Stimulated activated memory B cell treated with anti-CD40 and anti-IgM and Interleukin-4, amounts not matched to agents 10 μg/mL and 1 μg/mL and 100 μg/mL, for 72 hours (primary cell): ENCODE results near the gene CCDC3.

Source experiments
- ATAC-seq: fragments of 150-1000 bp; cut with Tn5 transposase; 2 replicates; pipeline ENCODE4 v1.10.0; 2021
- H3K27ac Mint-ChIP-seq: one replicate; pipeline ENCODE4 v1.8.0; 2022; ENCODE audit warnings: mild to moderate bottlenecking, mixed read lengths
- H3K27me3 Mint-ChIP-seq: one replicate; pipeline ENCODE4 v1.8.0; 2022; ENCODE audit warnings: mixed read lengths
- H3K36me3 Mint-ChIP-seq: one replicate; pipeline ENCODE4 v1.8.0; 2022; ENCODE audit warnings: mixed read lengths
- H3K4me1 Mint-ChIP-seq: one replicate; pipeline ENCODE4 v1.8.0; 2022; ENCODE audit warnings: mixed read lengths
- H3K4me3 Mint-ChIP-seq: one replicate; pipeline ENCODE4 v1.8.0; 2022; ENCODE audit warnings: mild to moderate bottlenecking, moderate library complexity, mixed read lengths
- H3K9me3 Mint-ChIP-seq: one replicate; pipeline ENCODE4 v1.8.0; 2022; ENCODE audit warnings: mixed read lengths

The CCDC3 gene

DNA sequence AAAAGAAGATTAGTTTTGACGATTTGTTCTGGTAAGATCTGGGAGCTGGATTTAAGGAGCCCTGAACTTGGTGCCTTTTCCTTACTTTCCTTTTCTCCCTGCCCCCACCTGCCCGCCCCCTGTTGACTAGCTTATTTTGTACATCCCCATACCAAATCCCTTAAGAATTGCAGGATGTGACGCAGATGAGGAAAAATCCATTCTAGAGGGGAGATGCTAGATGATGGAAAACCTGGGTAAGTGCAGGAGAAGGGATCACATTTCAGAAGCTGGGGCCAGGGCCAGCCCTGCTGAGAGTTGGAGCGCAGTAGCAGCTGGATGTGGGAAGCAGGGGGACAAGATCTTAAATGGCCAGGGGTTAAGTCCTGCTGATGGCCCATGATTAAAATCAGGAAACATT, 93.9 kb downstream of the CCDC3 start:
- no peak for ATAC-seq
- Mint-ChIP-seq H3K4me1 (no peaks in the 10 kb centered on the region), H3K36me3 (no peaks in the 10 kb centered on the region), H3K27ac (no peak overlapping the region), H3K9me3 (peaks cover 8% of the 10 kb centered on the region), H3K4me3 (no peak overlapping the region), H3K27me3 (peaks cover 21% of the 10 kb centered on the region)

DNA sequence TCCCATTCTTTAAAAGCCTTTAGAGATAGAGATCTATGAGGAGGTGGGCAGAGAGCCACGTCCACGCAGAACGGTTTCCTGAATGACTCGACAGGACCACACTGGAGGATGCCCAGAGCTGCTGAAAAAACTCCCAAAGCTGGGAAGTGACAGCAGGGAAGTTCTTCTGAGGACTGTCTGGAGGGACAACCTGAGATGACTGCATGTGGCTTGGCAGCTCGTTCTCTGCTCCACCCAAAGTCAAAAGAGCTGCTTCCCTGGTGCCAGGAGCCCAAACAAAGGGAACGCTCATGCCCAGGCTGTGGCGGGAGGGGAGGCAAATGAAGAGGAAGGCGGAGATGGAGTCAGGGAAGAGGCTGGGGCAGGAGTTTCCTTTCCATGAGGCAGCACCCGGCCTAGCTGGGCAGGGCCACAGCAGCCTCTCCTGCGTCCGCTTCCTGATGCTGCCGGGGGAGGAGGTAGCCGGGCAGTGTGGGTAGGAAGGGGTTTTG, 95.4 kb downstream of the CCDC3 start:
- H3K27ac Mint-ChIP-seq = no peak overlapping the region
- ATAC-seq = peak; percentile 14
- H3K4me3 Mint-ChIP-seq = no peak overlapping the region
- peaks cover 5% of the 10 kb centered on the region for H3K4me1 Mint-ChIP-seq
- no peaks in the 10 kb centered on the region for H3K9me3 Mint-ChIP-seq
- peaks cover 29% of the 10 kb centered on the region for H3K27me3 Mint-ChIP-seq
- H3K36me3 Mint-ChIP-seq = no peaks in the 10 kb centered on the region

DNA sequence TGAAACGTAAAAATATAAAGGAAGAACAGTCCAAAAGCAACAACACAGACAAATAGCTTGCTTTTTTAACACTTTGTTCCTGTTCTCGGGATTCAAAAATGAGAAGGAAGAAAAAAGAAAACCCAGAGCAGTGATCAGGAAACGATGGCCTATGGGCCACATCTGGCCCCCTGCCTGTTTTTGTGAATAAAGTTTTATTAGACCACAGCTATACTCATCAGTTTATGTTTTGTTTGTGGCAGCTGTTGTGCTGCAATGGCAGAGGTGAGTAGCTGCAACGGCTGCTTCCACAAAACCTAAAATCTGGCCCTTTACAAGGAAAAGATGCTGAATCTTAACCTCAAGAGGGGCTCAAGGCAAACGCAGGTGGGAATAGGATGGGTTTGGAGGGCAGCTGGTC, 96.4 kb downstream of the CCDC3 start:
- ATAC-seq = no peak
- no peak overlapping the region for H3K4me3 Mint-ChIP-seq
- no peak overlapping the region for H3K27ac Mint-ChIP-seq
- no peaks in the 10 kb centered on the region for H3K36me3 Mint-ChIP-seq
- H3K27me3 Mint-ChIP-seq = peaks cover 32% of the 10 kb centered on the region
- peaks cover 5% of the 10 kb centered on the region for H3K4me1 Mint-ChIP-seq
- no peaks in the 10 kb centered on the region for H3K9me3 Mint-ChIP-seq

DNA sequence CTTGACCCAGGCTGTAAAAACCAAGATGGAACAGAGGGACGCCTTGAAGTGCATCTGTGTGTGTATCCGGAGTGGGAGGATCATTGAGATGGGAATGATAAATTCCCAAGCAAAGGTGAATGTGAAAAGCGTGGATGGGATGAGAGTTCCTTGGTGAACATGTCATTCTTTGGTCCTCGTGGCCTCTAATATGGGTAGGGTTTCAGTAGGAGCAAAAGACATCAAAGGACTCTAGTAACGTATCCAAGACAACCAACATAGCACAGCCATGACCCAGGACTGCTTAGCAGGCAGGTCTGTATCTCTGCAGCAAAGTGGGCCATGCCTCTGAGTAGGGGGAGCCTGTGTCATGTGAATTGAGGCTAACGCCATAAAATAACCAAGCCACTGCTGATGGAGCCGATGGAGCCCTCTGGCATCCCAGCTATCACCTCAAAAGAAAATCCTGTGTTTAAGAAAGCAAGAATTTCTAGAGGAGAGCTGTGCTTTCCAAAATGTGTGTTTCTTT, 98.6 kb downstream of the CCDC3 start:
- Mint-ChIP-seq H3K27me3 (peaks cover 32% of the 10 kb centered on the region), H3K27ac (no peak overlapping the region), H3K36me3 (no peaks in the 10 kb centered on the region), H3K4me1 (peaks cover 5% of the 10 kb centered on the region), H3K9me3 (no peaks in the 10 kb centered on the region), H3K4me3 (no peak overlapping the region)
- ATAC-seq = no peak

DNA sequence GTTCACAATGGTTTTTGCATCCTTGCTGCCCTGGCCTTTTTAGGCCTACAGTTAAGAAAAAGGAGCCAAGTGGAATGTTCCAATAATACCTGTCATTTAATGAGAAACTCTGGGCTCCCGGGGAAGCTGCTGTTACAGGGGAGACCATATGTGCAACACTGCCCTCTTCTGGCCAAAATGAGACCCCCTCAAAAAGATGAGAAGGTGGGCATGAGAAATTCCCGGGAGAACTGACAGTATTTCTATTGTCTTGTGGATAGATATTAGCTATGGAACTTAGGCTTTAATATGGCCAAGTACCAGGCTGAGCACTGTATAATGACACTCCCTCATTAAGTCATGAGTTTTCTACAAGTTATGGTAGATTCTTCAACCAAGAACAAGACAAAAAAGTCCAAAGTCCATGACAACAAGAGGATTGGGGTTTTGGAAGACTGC, 99.4 kb downstream of the CCDC3 start:
- H3K27me3 Mint-ChIP-seq = peaks cover 32% of the 10 kb centered on the region

DNA sequence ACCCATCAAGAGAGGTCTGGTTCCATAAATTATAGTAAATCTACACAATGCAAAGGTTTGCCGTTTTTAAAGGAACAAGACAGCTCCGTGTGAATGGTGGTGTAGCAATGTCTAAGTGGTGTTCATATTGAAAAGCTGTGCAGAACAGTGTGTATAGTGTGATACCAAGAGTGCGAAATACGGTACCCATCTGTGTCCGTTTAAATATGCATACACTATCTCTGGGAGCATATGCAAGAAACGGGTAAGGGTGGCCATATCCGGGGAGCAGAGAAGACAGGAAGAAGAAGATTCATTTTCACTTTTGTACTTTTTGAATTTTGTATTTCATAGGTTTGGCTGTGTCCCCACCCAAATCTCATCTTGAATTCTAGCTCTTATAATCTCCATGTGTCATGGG, 102.0 kb downstream of the CCDC3 start:
- Mint-ChIP-seq H3K4me1 (peaks cover 5% of the 10 kb centered on the region), H3K27me3 (peaks cover 33% of the 10 kb centered on the region), H3K36me3 (peaks cover under 1% of the 10 kb centered on the region), H3K27ac (no peak overlapping the region), H3K9me3 (no peaks in the 10 kb centered on the region), H3K4me3 (no peak overlapping the region)
- ATAC-seq = no peak

More for the DNA sequence above, 99.4 kb downstream of the CCDC3 start:
- Mint-ChIP-seq H3K36me3 (no peaks in the 10 kb centered on the region), H3K4me3 (no peak overlapping the region), H3K27ac (no peak overlapping the region), H3K9me3 (no peaks in the 10 kb centered on the region), H3K4me1 (peaks cover 5% of the 10 kb centered on the region)
- no peak for ATAC-seq

DNA sequence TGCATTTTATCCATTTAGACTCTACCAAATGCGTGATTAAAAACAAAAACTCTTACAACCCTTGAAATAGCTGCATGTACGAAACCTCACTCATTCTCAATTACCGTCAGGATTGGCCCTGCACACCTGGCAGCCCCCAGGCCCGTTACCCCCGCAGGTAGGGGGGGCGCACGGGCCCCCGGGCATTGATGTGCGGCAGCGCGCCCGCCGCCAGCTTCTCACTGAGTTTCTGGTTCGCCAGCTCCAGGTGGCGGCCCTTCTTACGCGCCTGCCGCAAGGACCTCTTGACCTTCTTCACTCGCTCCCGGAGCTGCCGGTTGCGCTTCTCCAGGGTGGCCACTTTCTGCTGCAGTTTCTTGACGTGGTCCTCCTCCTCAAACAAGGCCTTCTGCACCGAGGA, 103.2 kb downstream of the CCDC3 start:
- H3K4me1 Mint-ChIP-seq = peaks cover 5% of the 10 kb centered on the region
- no peak overlapping the region for H3K27ac Mint-ChIP-seq
- H3K27me3 Mint-ChIP-seq = peaks cover 40% of the 10 kb centered on the region
- H3K4me3 Mint-ChIP-seq = no peak overlapping the region
- peaks cover 6% of the 10 kb centered on the region for H3K36me3 Mint-ChIP-seq
- no peak for ATAC-seq
- H3K9me3 Mint-ChIP-seq = peaks cover 6% of the 10 kb centered on the region

DNA sequence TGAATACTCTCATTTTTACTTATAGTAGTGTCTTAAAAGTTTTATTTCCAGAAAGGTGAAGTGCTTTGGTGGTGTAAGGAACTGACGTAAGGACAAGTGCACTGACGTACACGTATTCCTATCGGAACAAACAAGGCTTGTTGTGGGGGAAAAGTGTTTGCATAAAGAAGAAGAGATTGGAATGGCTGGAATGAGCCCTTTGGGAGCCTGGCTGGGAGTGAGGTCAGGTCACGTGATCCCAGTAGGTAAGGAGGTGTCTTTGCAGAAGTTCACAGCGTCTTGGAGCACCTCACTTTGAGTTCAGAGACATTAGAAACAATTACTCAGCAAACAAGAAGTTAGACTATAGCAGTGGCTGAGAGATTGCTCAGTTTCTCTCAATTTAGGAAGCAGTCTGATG, 104.2 kb downstream of the CCDC3 start:
- Mint-ChIP-seq H3K4me3 (no peak overlapping the region), H3K27me3 (peaks cover 35% of the 10 kb centered on the region), H3K9me3 (peaks cover 15% of the 10 kb centered on the region), H3K36me3 (peaks cover 6% of the 10 kb centered on the region), H3K4me1 (peaks cover 5% of the 10 kb centered on the region), H3K27ac (no peak overlapping the region)
- no peak for ATAC-seq

DNA sequence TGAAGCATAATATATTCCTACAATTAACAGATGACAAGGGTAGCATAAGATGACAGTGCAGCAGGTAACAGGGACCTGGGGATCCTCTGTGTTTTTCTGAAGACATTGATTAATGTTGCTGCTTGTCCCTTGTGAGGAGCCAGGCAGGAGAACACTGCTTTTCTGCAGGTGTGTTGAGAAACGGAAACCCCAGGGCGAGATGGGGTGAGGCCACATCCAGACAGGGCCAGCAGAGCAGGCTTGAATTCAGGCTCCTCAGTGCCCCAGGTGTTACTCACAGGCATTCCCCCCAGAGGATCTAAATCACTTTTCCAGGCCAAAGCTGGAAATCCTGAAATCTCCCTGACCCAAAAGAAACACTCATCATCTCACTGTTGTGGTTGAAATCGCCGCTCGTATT, 105.3 kb downstream of the CCDC3 start:
- Mint-ChIP-seq H3K4me1 (no peaks in the 10 kb centered on the region), H3K27me3 (peaks cover 25% of the 10 kb centered on the region), H3K36me3 (peaks cover 6% of the 10 kb centered on the region), H3K9me3 (peaks cover 15% of the 10 kb centered on the region), H3K27ac (no peak overlapping the region), H3K4me3 (no peak overlapping the region)
- no peak for ATAC-seq

DNA sequence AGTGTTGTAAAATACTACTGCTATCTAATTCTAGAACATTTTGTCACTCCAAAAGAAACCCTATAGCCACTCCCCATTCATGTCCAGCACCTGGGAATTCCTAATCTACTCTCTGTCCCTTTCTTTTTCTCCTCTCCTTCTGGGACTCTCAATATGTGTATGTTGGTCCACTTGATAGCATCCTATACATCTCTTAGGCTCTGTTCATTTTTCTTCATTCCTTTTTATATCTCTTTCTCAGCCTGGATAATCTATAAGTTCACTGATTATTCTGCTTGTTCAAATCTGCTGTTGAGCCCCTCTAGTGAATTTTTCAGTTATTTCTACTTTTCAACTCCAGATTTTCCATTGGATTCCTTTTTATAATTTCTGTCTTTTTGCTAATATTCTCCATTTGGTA, 108.6 kb downstream of the CCDC3 start:
- Mint-ChIP-seq H3K27ac (no peak overlapping the region), H3K36me3 (peaks cover 6% of the 10 kb centered on the region), H3K4me3 (no peak overlapping the region), H3K27me3 (peaks cover 21% of the 10 kb centered on the region), H3K4me1 (no peaks in the 10 kb centered on the region), H3K9me3 (peaks cover 19% of the 10 kb centered on the region)
- no peak for ATAC-seq

DNA sequence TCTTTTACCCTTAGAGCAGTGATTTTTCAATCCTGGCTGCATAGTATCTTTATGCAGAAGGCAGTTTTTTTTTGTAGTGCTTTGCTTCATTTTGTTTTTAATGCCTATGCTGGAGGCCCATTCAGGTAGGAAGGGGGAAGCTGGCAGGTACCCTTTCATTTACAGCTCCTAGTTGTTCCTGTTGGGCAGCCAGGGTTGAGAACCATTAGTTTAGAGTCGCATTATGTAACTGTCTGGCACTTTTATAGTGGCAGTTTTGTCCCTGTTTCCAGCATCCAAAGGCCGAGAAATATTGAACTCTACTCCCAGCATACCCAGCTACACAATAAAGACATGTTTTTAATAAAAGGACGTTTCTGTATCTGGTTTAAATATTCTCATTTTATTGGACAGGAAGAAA, 110.6 kb downstream of the CCDC3 start:
- Mint-ChIP-seq H3K27me3 (peaks cover 15% of the 10 kb centered on the region), H3K9me3 (peaks cover 19% of the 10 kb centered on the region), H3K27ac (no peak overlapping the region), H3K4me3 (no peak overlapping the region), H3K4me1 (no peaks in the 10 kb centered on the region), H3K36me3 (peaks cover 6% of the 10 kb centered on the region)
- ATAC-seq = no peak

DNA sequence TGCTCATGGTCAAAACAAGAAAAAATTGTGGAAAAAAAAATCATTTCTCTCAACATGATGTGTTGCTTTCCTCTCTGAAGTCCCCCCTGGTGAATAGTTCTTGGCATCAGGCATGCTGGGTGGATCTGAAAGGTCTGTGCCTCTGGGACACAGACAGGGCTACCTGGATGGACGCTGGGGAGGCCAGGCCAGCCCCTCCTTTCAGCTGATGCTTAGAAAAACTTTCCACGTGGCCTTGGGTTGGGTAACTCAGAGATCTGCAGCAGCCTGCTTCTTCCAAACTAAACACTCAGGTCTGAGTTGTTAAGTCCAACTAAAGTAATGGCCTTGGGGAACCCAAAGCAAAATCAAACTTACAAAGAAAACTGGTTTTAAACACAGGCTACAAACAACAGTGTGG, 113.0 kb downstream of the CCDC3 start:
- Mint-ChIP-seq H3K4me1 (no peaks in the 10 kb centered on the region), H3K27ac (no peak overlapping the region), H3K27me3 (peaks cover 12% of the 10 kb centered on the region), H3K36me3 (peaks cover 6% of the 10 kb centered on the region), H3K4me3 (no peak overlapping the region), H3K9me3 (peaks cover 20% of the 10 kb centered on the region)
- ATAC-seq = no peak

DNA sequence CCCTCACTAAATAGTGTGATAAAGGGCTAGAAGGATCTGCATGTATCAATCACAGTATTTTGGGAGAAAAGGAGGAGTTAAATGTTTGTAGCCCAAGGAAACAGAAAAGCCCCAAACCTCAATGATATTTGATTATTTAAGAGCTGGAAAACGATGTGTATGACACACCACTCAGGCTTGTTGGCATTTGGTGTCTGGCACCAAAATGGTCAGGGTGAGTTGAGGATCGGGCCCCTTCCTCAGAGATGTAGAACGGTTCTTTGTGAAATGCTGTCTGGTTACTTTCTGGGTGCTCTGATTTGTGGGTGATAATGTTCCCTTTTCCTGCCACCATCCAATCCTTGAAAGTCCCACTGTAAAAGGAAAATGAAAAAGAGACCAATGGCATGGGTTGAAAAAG, 113.7 kb downstream of the CCDC3 start:
- Mint-ChIP-seq H3K27me3 (peaks cover 19% of the 10 kb centered on the region), H3K9me3 (peaks cover 13% of the 10 kb centered on the region), H3K27ac (no peak overlapping the region), H3K4me1 (no peaks in the 10 kb centered on the region), H3K36me3 (peaks cover 6% of the 10 kb centered on the region), H3K4me3 (no peak overlapping the region)
- no peak for ATAC-seq

DNA sequence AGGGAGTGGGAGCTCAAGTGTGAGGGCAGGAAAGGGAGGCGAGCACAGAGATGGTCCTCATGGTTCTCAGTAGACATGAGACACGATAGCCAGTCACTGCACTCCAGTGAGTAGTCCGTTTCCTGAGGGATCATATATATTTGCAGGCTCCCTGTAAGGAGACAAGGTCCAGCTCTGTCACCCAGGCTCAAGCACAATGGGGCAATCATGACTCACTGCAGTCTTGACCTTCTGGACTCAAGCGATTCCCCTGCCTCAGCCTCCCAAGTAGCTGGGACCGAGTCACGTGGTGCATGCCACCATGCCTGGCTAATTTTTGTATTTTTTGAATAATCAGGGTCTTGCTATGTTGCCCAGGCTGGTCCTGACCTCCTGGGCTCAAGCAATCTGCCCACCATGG, 116.7 kb downstream of the CCDC3 start:
- no peaks in the 10 kb centered on the region for H3K4me1 Mint-ChIP-seq
- no peak for ATAC-seq
- H3K36me3 Mint-ChIP-seq = peaks cover 6% of the 10 kb centered on the region
- no peak overlapping the region for H3K4me3 Mint-ChIP-seq
- H3K9me3 Mint-ChIP-seq = peaks cover 5% of the 10 kb centered on the region
- peaks cover 37% of the 10 kb centered on the region for H3K27me3 Mint-ChIP-seq
- no peak overlapping the region for H3K27ac Mint-ChIP-seq

DNA sequence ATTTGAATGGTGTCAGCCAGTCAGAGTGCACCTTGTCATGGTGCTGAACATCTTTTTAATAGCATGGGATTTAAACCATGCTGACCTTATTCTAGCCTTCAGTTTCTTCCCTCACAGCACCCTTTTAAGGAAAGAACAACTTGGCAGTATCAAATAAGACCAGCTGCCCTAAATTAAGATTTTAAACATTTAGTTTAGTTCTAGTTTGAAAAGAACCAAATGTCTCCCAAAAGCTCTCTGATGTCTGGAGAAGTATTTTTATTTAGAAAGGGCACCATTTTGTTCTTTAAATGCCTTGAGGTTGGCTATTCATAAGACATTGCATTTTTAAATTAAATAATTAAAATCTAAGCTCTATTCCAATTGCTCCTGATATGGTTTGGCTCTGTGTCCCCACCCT, 121.1 kb downstream of the CCDC3 start:
- H3K36me3 Mint-ChIP-seq = peaks cover 6% of the 10 kb centered on the region
- H3K27ac Mint-ChIP-seq = no peak overlapping the region
- no peak overlapping the region for H3K4me3 Mint-ChIP-seq
- peaks cover 52% of the 10 kb centered on the region for H3K27me3 Mint-ChIP-seq
- ATAC-seq = no peak
- peaks cover 5% of the 10 kb centered on the region for H3K9me3 Mint-ChIP-seq
- no peaks in the 10 kb centered on the region for H3K4me1 Mint-ChIP-seq

DNA sequence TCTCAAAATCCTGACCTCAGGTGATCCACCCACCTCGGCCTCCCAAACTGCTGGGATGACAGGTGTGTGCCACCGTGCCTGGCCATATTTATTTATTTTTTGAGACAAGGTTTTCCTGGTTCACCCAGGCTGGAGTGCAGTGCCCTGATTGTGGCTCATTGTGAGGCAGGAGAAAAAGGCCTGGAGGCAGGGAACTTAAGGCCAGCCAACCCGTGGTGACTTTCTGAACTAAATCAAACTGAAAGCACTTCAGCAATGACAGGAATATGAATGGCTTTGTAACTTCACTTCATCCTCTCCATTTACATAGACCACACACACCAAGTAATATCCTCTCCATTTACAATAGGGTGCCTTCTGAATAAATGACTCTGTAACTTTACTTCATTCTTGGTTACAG, 124.4 kb downstream of the CCDC3 start:
- H3K36me3 Mint-ChIP-seq = no peaks in the 10 kb centered on the region
- no peaks in the 10 kb centered on the region for H3K9me3 Mint-ChIP-seq
- H3K27me3 Mint-ChIP-seq = peaks cover 47% of the 10 kb centered on the region
- ATAC-seq = no peak
- H3K4me1 Mint-ChIP-seq = no peaks in the 10 kb centered on the region
- no peak overlapping the region for H3K4me3 Mint-ChIP-seq
- H3K27ac Mint-ChIP-seq = no peak overlapping the region

DNA sequence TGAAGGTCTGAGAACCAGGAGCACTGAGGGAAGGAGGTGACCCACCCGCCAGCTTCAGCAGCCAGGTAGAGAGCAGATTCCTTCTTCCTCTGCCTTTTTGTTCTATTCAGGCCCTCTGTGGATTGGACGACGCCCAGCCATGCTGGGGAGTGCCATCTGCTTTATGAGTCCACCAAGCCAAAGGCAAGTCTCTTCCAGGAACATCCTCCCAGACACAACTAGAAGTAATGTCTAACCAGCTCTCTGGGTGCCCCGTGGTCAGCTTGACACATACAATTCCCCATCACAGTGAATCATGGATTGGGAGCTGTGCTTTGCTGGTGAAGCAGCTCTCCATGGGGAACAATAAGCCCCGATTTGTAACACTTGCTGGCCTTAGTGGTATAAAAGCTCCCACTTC, 125.2 kb downstream of the CCDC3 start:
- no peaks in the 10 kb centered on the region for H3K9me3 Mint-ChIP-seq
- no peak overlapping the region for H3K27ac Mint-ChIP-seq
- H3K4me1 Mint-ChIP-seq = no peaks in the 10 kb centered on the region
- H3K27me3 Mint-ChIP-seq = peaks cover 38% of the 10 kb centered on the region
- no peaks in the 10 kb centered on the region for H3K36me3 Mint-ChIP-seq
- ATAC-seq = no peak
- H3K4me3 Mint-ChIP-seq = no peak overlapping the region
